Endodermal cell (in vitro differentiated cells): ENCODE measurements around the gene ZBTB37. TPM values are rescaled to one million over a fixed set of nuclear protein-coding genes. Genes with fewer than 3 reads are reported as not detected.

Experiments used
- DNase-seq: peaks from one replicate; pipeline ENCODE4 v3.0.0-alpha.2; 2017
- H3K27ac ChIP-seq: 2 replicates; pipeline ENCODE4 v1.5.1; 2013; ENCODE audit warnings: mild to moderate bottlenecking, low read depth, low read length, moderate library complexity
- H3K27me3 ChIP-seq: 2 replicates; pipeline ENCODE4 v1.6.1; 2013; ENCODE audit warnings: mild to moderate bottlenecking, low read length, moderate library complexity; ENCODE audit not compliant: insufficient read depth, control insufficient read depth, poor library complexity, severe bottlenecking
- H3K36me3 ChIP-seq: 2 replicates; pipeline ENCODE4 v1.7.0; 2013; ENCODE audit warnings: mild to moderate bottlenecking, low read length, moderate library complexity; ENCODE audit not compliant: control insufficient read depth, insufficient read depth
- H3K4me1 ChIP-seq: one replicate; pipeline ENCODE4 v1.7.0; 2013; ENCODE audit warnings: low read length; ENCODE audit not compliant: control insufficient read depth, insufficient read depth
- H3K4me3 ChIP-seq: 2 replicates; pipeline ENCODE4 v1.5.1; 2013; ENCODE audit warnings: mild to moderate bottlenecking, low read length, moderate library complexity
- H3K9ac ChIP-seq: 2 replicates; pipeline ENCODE4 v1.6.1; 2013; ENCODE audit warnings: mild to moderate bottlenecking, low read length, moderate library complexity; ENCODE audit not compliant: poor library complexity, severe bottlenecking; ENCODE audit errors: extremely low read depth
- H3K9me3 ChIP-seq: 2 replicates; pipeline ENCODE4 v1.6.1; 2013; ENCODE audit warnings: mild to moderate bottlenecking, low read length, moderate library complexity; ENCODE audit not compliant: control insufficient read depth
- H3K27ac Mint-ChIP-seq: 2 replicates; pipeline ENCODE4 v1.8.0; 2020; ENCODE audit warnings: mixed read lengths
- H3K27me3 Mint-ChIP-seq: 2 replicates; pipeline ENCODE4 v1.8.0; 2021; ENCODE audit warnings: mild to moderate bottlenecking, mixed read lengths; ENCODE audit not compliant: insufficient read depth
- H3K36me3 Mint-ChIP-seq: 2 replicates; pipeline ENCODE4 v1.8.0; 2020; ENCODE audit warnings: low read depth, mixed read lengths
- H3K4me1 Mint-ChIP-seq: 2 replicates; pipeline ENCODE4 v1.8.0; 2020; ENCODE audit warnings: mixed read lengths
- H3K4me3 Mint-ChIP-seq: 2 replicates; pipeline ENCODE4 v1.8.0; 2020; ENCODE audit warnings: mild to moderate bottlenecking, moderate library complexity, mixed read lengths
- H3K9me3 Mint-ChIP-seq: 2 replicates; pipeline ENCODE4 v1.8.0; 2020; ENCODE audit warnings: mild to moderate bottlenecking, mixed read lengths
- CTCF ChIP-seq: fragments of 200-600 bp; sonication (generic); conservative IDR thresholded peaks from 2 replicates; pipeline ENCODE4 v1.5.0; 2021; ENCODE audit warnings: antibody characterized with exemption, mild to moderate bottlenecking
- WGBS, 2 experiments: methylation state at CpG; one replicate each; pipeline versions ENCODE4 v1.1.5 to v1.1.7; 2013; ENCODE audit warnings: missing lambda C conversion rate in 2 of 2, mixed read lengths in 1 of 2; ENCODE audit not compliant: insufficient coverage in 1 of 2, insufficient read length in 1 of 2; 5-methylcytosine and 5-hydroxymethylcytosine counted together
- total RNA-seq, 2 donors: library from RNA; stranded (reverse); fragmentation: NEBNext Ultra II Directional in 1 of 2; extraction: Animal tissue kit (Norgen Biotek cat#: 25700) in 1 of 2; gene quantifications; 2 replicates in 1 of 2; 3 replicates in 1 of 2; pipeline ENCODE4 v1.2.1, GENCODE V29; 2021

ZBTB37 gene
- total RNA-seq, 2 donors from 2014 or later = 17.4 to 24.2 TPM

- Histone ChIP-seq H3K4me1 (no peaks in the 10 kb centered on the region), H3K36me3 (peaks cover 89% of the 10 kb centered on the region)
Measured at GRCh38 chr1:173948594-173948993, 80.4 kb downstream of the ZBTB37 start.

More at GRCh38 chr1:173948594-173948993, 80.4 kb downstream of the ZBTB37 start:
- H3K9ac ChIP-seq = no peak overlapping the region
- 97% methylated on average over 4 of the region's 4 CpGs; no CpG with 5 or more reads in 1 of the 2 experiments for WGBS, 2 experiments
- Mint-ChIP-seq H3K4me3 (no peak overlapping the region), H3K4me1 (no peaks in the 10 kb centered on the region), H3K27ac (no peak overlapping the region), H3K36me3 (peaks cover 59% of the 10 kb centered on the region), H3K27me3 (no peaks in the 10 kb centered on the region), H3K9me3 (no peaks in the 10 kb centered on the region)
- no peak overlapping the region for H3K4me3 ChIP-seq
- H3K27ac ChIP-seq = no peak overlapping the region
- TF ChIP-seq CTCF = no peak
- H3K27me3 ChIP-seq = no peaks in the 10 kb centered on the region
- no peak for DNase-seq
- H3K9me3 ChIP-seq = no peaks in the 10 kb centered on the region

Other genes starting within 250 kb of the ZBTB37 start
- not detected for gene TEX50, start 233.0 kb upstream of the ZBTB37 start, total RNA-seq
- gene ANKRD45, start 198.5 kb upstream of the ZBTB37 start, total RNA-seq = 1 to 10 TPM; 1.5 to 1.9 TPM
- 10 to 100 TPM; 15.6 to 17.3 TPM for gene KLHL20, start 153.4 kb upstream of the ZBTB37 start, total RNA-seq
- 10 to 100 TPM; 37.9 to 43.0 TPM for gene DARS2, start 43.7 kb upstream of the ZBTB37 start, total RNA-seq
- 10 to 100 TPM; 15.8 to 18.9 TPM for gene CENPL, start 43.5 kb upstream of the ZBTB37 start, total RNA-seq
- gene GAS5, start 391 bp upstream of the ZBTB37 start, total RNA-seq = 100 to 1,000 TPM; 456 to 587 TPM
- gene SERPINC1, start 48.9 kb downstream of the ZBTB37 start, total RNA-seq = not detected
- gene RC3H1, start 154.0 kb downstream of the ZBTB37 start, total RNA-seq = 10 to 100 TPM; 43.5 to 51.9 TPM